ENCODE results near the gene TRPC4AP. TPM values are rescaled to one million over a fixed set of nuclear protein-coding genes. Genes with fewer than 3 reads are reported as not detected.

Gene TRPC4AP
- total RNA-seq, 1 donor from 2014 or later, result 67.6 TPM

GRCh38 chr20:35133031-35133430 lies 40.4 kb upstream of the TRPC4AP start:
- H3K4me1 ChIP-seq, result peaks cover 6% of the 10 kb centered on the region
- no peak for DNase-seq
- no peak for ATAC-seq
- H3K9me3 ChIP-seq, result no peaks in the 10 kb centered on the region
- no peak overlapping the region for H3K4me3 ChIP-seq
- peaks cover 91% of the 10 kb centered on the region for H3K36me3 ChIP-seq
- no peak for TF ChIP-seq CTCF (IDR thresholded peaks at IDR 0.05)
- no peaks in the 10 kb centered on the region for H3K27me3 ChIP-seq
- H3K27ac ChIP-seq, result no peak overlapping the region
- intact Hi-C loops (cut with DNase I), result no loop called here

- ATAC-seq (no peak), DNase-seq (no peak)
- H3K4me1 ChIP-seq, result peaks cover 6% of the 10 kb centered on the region
- H3K4me3 ChIP-seq, result no peak overlapping the region
- TF ChIP-seq CTCF (IDR thresholded peaks at IDR 0.05), result no peak
- H3K9me3 ChIP-seq, result no peaks in the 10 kb centered on the region
- H3K27me3 ChIP-seq, result no peaks in the 10 kb centered on the region
- H3K27ac ChIP-seq, result no peak overlapping the region
- peaks cover 91% of the 10 kb centered on the region for H3K36me3 ChIP-seq
- intact Hi-C loops (cut with DNase I), result no loop called here
Measured at GRCh38 chr20:35131934-35132333, 39.3 kb upstream of the TRPC4AP start.

- no peak for DNase-seq
Measured at GRCh38 chr20:35129647-35130069, 37.1 kb upstream of the TRPC4AP start.

GRCh38 chr20:35125753-35126152 lies 33.1 kb upstream of the TRPC4AP start:
- H3K27me3 ChIP-seq, result no peaks in the 10 kb centered on the region
- DNase-seq (no peak), ATAC-seq (no peak)
- H3K27ac ChIP-seq, result no peak overlapping the region
- H3K4me1 ChIP-seq, result no peaks in the 10 kb centered on the region
- peaks cover 90% of the 10 kb centered on the region for H3K36me3 ChIP-seq
- intact Hi-C loops (cut with DNase I), result no loop called here
- no peaks in the 10 kb centered on the region for H3K9me3 ChIP-seq
- no peak overlapping the region for H3K4me3 ChIP-seq
- TF ChIP-seq CTCF (IDR thresholded peaks at IDR 0.05), result no peak

More at GRCh38 chr20:35129647-35130069, 37.1 kb upstream of the TRPC4AP start:
- ATAC-seq, result peak; percentile 47
- Histone ChIP-seq H3K9me3 (no peaks in the 10 kb centered on the region), H3K4me3 (no peak overlapping the region), H3K36me3 (peaks cover 89% of the 10 kb centered on the region), H3K4me1 (no peaks in the 10 kb centered on the region), H3K27me3 (no peaks in the 10 kb centered on the region), H3K27ac (no peak overlapping the region)
- intact Hi-C loops (cut with DNase I), result no loop called here
- no peak for TF ChIP-seq CTCF (IDR thresholded peaks at IDR 0.05)

GRCh38 chr20:35122756-35123405 lies 30.3 kb upstream of the TRPC4AP start:
- intact Hi-C loops (cut with DNase I), result no loop called here
- DNase-seq (no peak), ATAC-seq (no peak)
- TF ChIP-seq CTCF (IDR thresholded peaks at IDR 0.05), result no peak
- H3K4me3 ChIP-seq, result no peak overlapping the region
- no peak overlapping the region for H3K27ac ChIP-seq
- H3K4me1 ChIP-seq, result no peaks in the 10 kb centered on the region
- H3K9me3 ChIP-seq, result no peaks in the 10 kb centered on the region
- H3K36me3 ChIP-seq, result peaks cover 98% of the 10 kb centered on the region
- H3K27me3 ChIP-seq, result no peaks in the 10 kb centered on the region

- Histone ChIP-seq H3K9me3 (no peaks in the 10 kb centered on the region), H3K4me3 (no peak overlapping the region), H3K4me1 (no peaks in the 10 kb centered on the region), H3K36me3 (peaks cover 98% of the 10 kb centered on the region), H3K27me3 (no peaks in the 10 kb centered on the region), H3K27ac (no peak overlapping the region)
- DNase-seq (no peak), ATAC-seq (no peak)
- no peak for TF ChIP-seq CTCF (IDR thresholded peaks at IDR 0.05)
- intact Hi-C loops (cut with DNase I), result no loop called here
Measured at GRCh38 chr20:35121186-35121585, 28.6 kb upstream of the TRPC4AP start.

All from upper lobe of right lung (tissue), 1 donor.